HepG2 (cell line): ENCODE data around the gene SLC22A23. TPM values are rescaled to one million over a fixed set of nuclear protein-coding genes. Genes with fewer than 3 reads are reported as not detected.

Source experiments
- ATAC-seq: fragments of 200-7000 bp; cut with Tn5 transposase; 3 replicates; pipeline ENCODE4 v1.9.1; 2020; ENCODE audit warnings: mild to moderate bottlenecking, moderate library complexity
- BruUV-seq: library from RNA; stranded (reverse); fragments of 400-500 nt; replicated peaks from 2 replicates; lab custom pipeline; 2021; lab: Mats Ljungman, UMichigan
- CTCF ChIA-PET: fragments of 300-600 bp; formaldehyde crosslinking; extraction: SDS; loops from one replicate; lab custom pipeline; 2021; ENCODE audit warnings: low total read pairs, inconsistent platforms, low intra/inter-chr PET ratio; lab: Yijun Ruan, JAX
- POLR2A ChIA-PET: fragments of 350-600 bp; sonication (Branson Sonifier 250); formaldehyde crosslinking; loops from one replicate; lab custom pipeline; 2020; ENCODE audit warnings: antibody characterized with exemption, inconsistent platforms; lab: Yijun Ruan, JAX
- DNase-seq: peaks from one replicate; pipeline ENCODE4 v3.0.0-alpha.2; 2015; ENCODE audit warnings: low spot score
- FAIRE-seq: peaks from 3 replicates; lab custom pipeline; 2011; peaks lifted over from hg19 to GRCh38; lab: Jason Lieb, UNC
- H2AFZ ChIP-seq: one replicate; pipeline ENCODE4 v1.6.1; 2011; ENCODE audit warnings: low read length, inconsistent platforms
- H3K27ac ChIP-seq: fragments of 300-600 bp; 3 replicates; pipeline ENCODE4 v1.8.0; 2011; ENCODE audit warnings: mixed run types, mild to moderate bottlenecking, mixed read lengths, low read length, inconsistent platforms; ENCODE audit not compliant: insufficient read depth; ENCODE audit errors: extremely low read length
- H3K27me3 ChIP-seq, 2 experiments: fragments of 200-600 bp in 1 of 2; 2 replicates in 1 of 2; 3 replicates in 1 of 2; pipeline versions ENCODE4 v1.6.0 to v1.8.0; 2011; ENCODE audit warnings: low read length in 2 of 2, mild to moderate bottlenecking in 2 of 2, moderate library complexity in 2 of 2, inconsistent platforms in 1 of 2; ENCODE audit not compliant: insufficient read depth in 2 of 2, control insufficient read depth in 1 of 2
- H3K36me3 ChIP-seq, 2 experiments: fragments of 200-600 bp in 1 of 2; replicated peaks in 1 of 2; 2 replicates in 1 of 2; 3 replicates in 1 of 2; pipeline versions ENCODE4 v1.5.1 to v1.8.0; 2011; ENCODE audit warnings: low read length in 2 of 2, inconsistent platforms in 1 of 2; ENCODE audit not compliant: insufficient read depth in 2 of 2, control insufficient read depth in 1 of 2
- H3K4me1 ChIP-seq: 2 replicates; pipeline ENCODE4 v1.5.1; 2012; ENCODE audit warnings: low read length, inconsistent platforms; ENCODE audit not compliant: insufficient read depth
- H3K4me2 ChIP-seq: 2 replicates; pipeline ENCODE4 v1.6.0; 2011; ENCODE audit warnings: low read depth, low read length, inconsistent platforms
- H3K4me3 ChIP-seq, 3 experiments: fragments of 200-600 bp in 1 of 3; sonication (generic), shearing (Covaris generic) in 1 of 3; replicated peaks in 1 of 3; 2 replicates each; pipeline ENCODE4 v1.5.1; 2011 to 2016; ENCODE audit warnings: low read length in 3 of 3, inconsistent platforms in 2 of 3, low read depth in 2 of 3, mild to moderate bottlenecking in 2 of 3, control low read depth in 1 of 3, mixed read lengths in 1 of 3; ENCODE audit not compliant: insufficient read depth in 1 of 3
- H3K79me2 ChIP-seq: one replicate; pipeline ENCODE4 v1.6.1; 2011; ENCODE audit warnings: low read length, inconsistent platforms; ENCODE audit not compliant: insufficient read depth
- H3K9ac ChIP-seq: 2 replicates; pipeline ENCODE4 v1.6.0; 2011; ENCODE audit warnings: mild to moderate bottlenecking, low read depth, low read length, inconsistent platforms; ENCODE audit not compliant: insufficient read depth
- H3K9me3 ChIP-seq: 2 replicates; pipeline ENCODE4 v1.5.1; 2012; ENCODE audit warnings: mild to moderate bottlenecking, low read length
- H4K20me1 ChIP-seq: 2 replicates; pipeline ENCODE4 v1.6.0; 2011; ENCODE audit warnings: inconsistent platforms, mild to moderate bottlenecking, low read length, moderate library complexity; ENCODE audit not compliant: insufficient read depth
- CAMTA2 ChIP-seq: sonication (generic); formaldehyde crosslinking; IDR thresholded peaks from 2 replicates; pipeline ENCODE4 v1.4.0; 2020; ENCODE audit warnings: mild to moderate bottlenecking, missing genetic modification reagents, borderline replicate concordance
- MATR3 ChIP-seq: sonication (generic); formaldehyde crosslinking; IDR thresholded peaks from 2 replicates; pipeline ENCODE4 v1.4.0; 2020; ENCODE audit warnings: missing genetic modification reagents
- MLLT10 ChIP-seq: sonication (generic); formaldehyde crosslinking; IDR thresholded peaks from 2 replicates; pipeline ENCODE4 v1.4.0; 2020; ENCODE audit warnings: missing genetic modification reagents
- RBFOX2 ChIP-seq: fragments of 200-400 bp; formaldehyde crosslinking; IDR thresholded peaks from 2 replicates; pipeline ENCODE4 v1.6.1; 2017; ENCODE audit warnings: low read depth, mild to moderate bottlenecking, low read length
- TCF7 ChIP-seq: sonication (generic); IDR thresholded peaks from 2 replicates; pipeline ENCODE4 v1.6.1; 2016; ENCODE audit warnings: antibody characterized with exemption, low read depth
- ZFP37 ChIP-seq: sonication (generic); formaldehyde crosslinking; IDR thresholded peaks from 2 replicates; pipeline ENCODE4 v1.4.0; 2020; ENCODE audit warnings: missing genetic modification reagents, borderline replicate concordance
- ZNF224 ChIP-seq: sonication (generic); formaldehyde crosslinking; IDR thresholded peaks from 2 replicates; pipeline ENCODE4 v1.5.0; 2020; ENCODE audit warnings: mild to moderate bottlenecking, missing genetic modification reagents
- ZNF292 ChIP-seq: sonication (generic); formaldehyde crosslinking; IDR thresholded peaks from 2 replicates; pipeline ENCODE4 v1.8.1; 2022; ENCODE audit warnings: mild to moderate bottlenecking, low read depth, missing genetic modification reagents, borderline replicate concordance
- ZNF33A ChIP-seq: sonication (generic); formaldehyde crosslinking; IDR thresholded peaks from 2 replicates; pipeline ENCODE4 v1.5.1; 2020; ENCODE audit warnings: missing genetic modification reagents, mild to moderate bottlenecking, moderate library complexity, borderline replicate concordance
- ZNF431 ChIP-seq: sonication (generic); formaldehyde crosslinking; IDR thresholded peaks from 2 replicates; pipeline ENCODE4 v1.9.0; 2022; ENCODE audit warnings: missing genetic modification reagents, low read depth, mild to moderate bottlenecking, borderline replicate concordance
- ZNF891 ChIP-seq: sonication (generic); formaldehyde crosslinking; IDR thresholded peaks from 2 replicates; pipeline ENCODE4 v1.5.0; 2020; ENCODE audit warnings: mild to moderate bottlenecking, missing genetic modification reagents
- ZSCAN20 ChIP-seq: sonication (generic); formaldehyde crosslinking; IDR thresholded peaks from 2 replicates; pipeline ENCODE4 v1.4.0; 2020; ENCODE audit warnings: missing genetic modification reagents, mild to moderate bottlenecking, borderline replicate concordance
- WGBS: methylation state at CpG from one replicate; pipeline ENCODE4 v1.1.6; 2017; ENCODE audit warnings: low lambda C conversion rate; 5-methylcytosine and 5-hydroxymethylcytosine counted together
- in situ Hi-C: cut with HindIII; loops from 2 replicates; pipeline ENCODE4 v1.10.0; 2017; ENCODE audit warnings: low pct_unique_long_range_greater_than_20kb; ENCODE audit not compliant: extremely low pct_ligation_motif_present
- intact Hi-C: fragments of 100-400 bp; cut with micrococcal nuclease; formaldehyde crosslinking; loops from one replicate; pipeline ENCODE4 v1.10.0; 2022; ENCODE audit not compliant: unreplicated experiment
- polyA plus RNA-seq, 8 experiments: library from polyadenylated mRNA; depleted of rRNA in 3 of 8; stranded (reverse) in 7 of 8; unstranded in 1 of 8; fragments of >200 nt; fragmentation: Illumina TruSeq in 4 of 8; extraction: Trizol in 4 of 8; gene quantifications; 2 replicates each; pipeline versions ENCODE4 v1.2.1 to v1.2.3, GENCODE V29; 2011 to 2016; ENCODE audit warnings: low read depth in 4 of 8, missing spikeins in 1 of 8, mixed read lengths in 1 of 8; ENCODE audit not compliant: insufficient read depth in 1 of 8
- total RNA-seq, 5 experiments: library from RNA; depleted of rRNA; stranded (reverse); fragments of >200 nt; fragmentation: Illumina TruSeq; extraction: Trizol; gene quantifications; 2 replicates each; pipeline ENCODE4 v1.2.3, GENCODE V29; 2016; ENCODE audit warnings: low read depth in 1 of 5
- TF ChIP-seq, protein P1 (sequence below): sonication (generic); formaldehyde crosslinking; IDR thresholded peaks from 2 replicates; pipeline ENCODE4 v1.4.0; 2020; ENCODE audit warnings: mild to moderate bottlenecking, missing genetic modification reagents
- TF ChIP-seq, protein P2 (sequence below): IDR thresholded peaks from 2 replicates; pipeline ENCODE4 v1.6.1; 2018; ENCODE audit warnings: missing genetic modification reagents, mild to moderate bottlenecking, missing compliant biosample characterization

SLC22A23 gene
- total and polyA plus RNA-seq, 2 of the 13 experiments (the other 11 are each of a cell fraction or from before 2014, with no cell fraction given): 11.8 to 17.5 TPM

DNA sequence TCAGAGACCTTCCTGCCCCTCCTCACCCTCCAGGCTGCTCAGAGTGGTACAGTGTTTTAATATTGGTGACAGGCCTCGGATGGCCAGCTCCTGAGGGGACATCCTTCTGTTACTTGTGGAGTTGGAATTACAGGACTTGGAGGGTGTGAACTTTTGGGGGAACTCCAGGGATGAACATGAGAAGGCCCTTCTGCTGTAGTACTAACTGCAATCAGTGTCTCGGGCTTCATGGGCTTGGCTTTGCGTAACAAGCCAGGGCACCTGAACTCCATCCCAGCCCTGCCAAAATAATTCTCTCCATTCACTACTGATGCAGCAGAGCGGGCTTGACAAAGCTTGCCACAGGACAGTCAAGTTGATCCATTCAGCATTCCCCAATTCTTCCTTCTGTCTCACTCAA lies 28.6 kb downstream of the SLC22A23 start:
- in situ Hi-C loops: no loop called here

More for the DNA sequence above, 28.6 kb downstream of the SLC22A23 start:
- Histone ChIP-seq H3K4me2 (no peak overlapping the region), H3K36me3 (peaks cover 22 to 55% of the 10 kb centered on the region in 2 experiments), H3K79me2 (peaks cover 77% of the 10 kb centered on the region), H3K27ac (no peak overlapping the region), H2AFZ (no peak overlapping the region), H4K20me1 (0 out of 2 replicates have a peak, but pooled peaks cover 13% of the 10 kb centered on the region), H3K9me3 (no peaks in the 10 kb centered on the region), H3K27me3 (no peaks in the 10 kb centered on the region), H3K4me1 (peaks cover 6% of the 10 kb centered on the region; the same call in 1 of the 2 replicates)
- ATAC-seq (no peak), FAIRE-seq (no peak), DNase-seq (no peak)
- no TSS peak for BruUV-seq
- WGBS: 98% methylated on average over 4 of the region's 4 CpGs
- intact Hi-C loops: no loop called here
- POLR2A ChIA-PET: no interaction called here
- CTCF ChIA-PET: no interaction called here
- TF ChIP-seq ZNF431 (CRISPR knock-in tag) (no peak), ZNF891 (CRISPR knock-in tag) (no peak), RBFOX2 (no peak), CAMTA2 (CRISPR knock-in tag) (no peak), ZNF292 (CRISPR knock-in tag) (no peak), MATR3 (CRISPR knock-in tag) (no peak), ZNF33A (CRISPR knock-in tag) (no peak), MLLT10 (CRISPR knock-in tag) (no peak), ZSCAN20 (CRISPR knock-in tag) (no peak), ZFP37 (CRISPR knock-in tag) (no peak), ZNF224 (CRISPR knock-in tag) (no peak), TCF7 (no peak)
- TF ChIP-seq, protein P1, sequence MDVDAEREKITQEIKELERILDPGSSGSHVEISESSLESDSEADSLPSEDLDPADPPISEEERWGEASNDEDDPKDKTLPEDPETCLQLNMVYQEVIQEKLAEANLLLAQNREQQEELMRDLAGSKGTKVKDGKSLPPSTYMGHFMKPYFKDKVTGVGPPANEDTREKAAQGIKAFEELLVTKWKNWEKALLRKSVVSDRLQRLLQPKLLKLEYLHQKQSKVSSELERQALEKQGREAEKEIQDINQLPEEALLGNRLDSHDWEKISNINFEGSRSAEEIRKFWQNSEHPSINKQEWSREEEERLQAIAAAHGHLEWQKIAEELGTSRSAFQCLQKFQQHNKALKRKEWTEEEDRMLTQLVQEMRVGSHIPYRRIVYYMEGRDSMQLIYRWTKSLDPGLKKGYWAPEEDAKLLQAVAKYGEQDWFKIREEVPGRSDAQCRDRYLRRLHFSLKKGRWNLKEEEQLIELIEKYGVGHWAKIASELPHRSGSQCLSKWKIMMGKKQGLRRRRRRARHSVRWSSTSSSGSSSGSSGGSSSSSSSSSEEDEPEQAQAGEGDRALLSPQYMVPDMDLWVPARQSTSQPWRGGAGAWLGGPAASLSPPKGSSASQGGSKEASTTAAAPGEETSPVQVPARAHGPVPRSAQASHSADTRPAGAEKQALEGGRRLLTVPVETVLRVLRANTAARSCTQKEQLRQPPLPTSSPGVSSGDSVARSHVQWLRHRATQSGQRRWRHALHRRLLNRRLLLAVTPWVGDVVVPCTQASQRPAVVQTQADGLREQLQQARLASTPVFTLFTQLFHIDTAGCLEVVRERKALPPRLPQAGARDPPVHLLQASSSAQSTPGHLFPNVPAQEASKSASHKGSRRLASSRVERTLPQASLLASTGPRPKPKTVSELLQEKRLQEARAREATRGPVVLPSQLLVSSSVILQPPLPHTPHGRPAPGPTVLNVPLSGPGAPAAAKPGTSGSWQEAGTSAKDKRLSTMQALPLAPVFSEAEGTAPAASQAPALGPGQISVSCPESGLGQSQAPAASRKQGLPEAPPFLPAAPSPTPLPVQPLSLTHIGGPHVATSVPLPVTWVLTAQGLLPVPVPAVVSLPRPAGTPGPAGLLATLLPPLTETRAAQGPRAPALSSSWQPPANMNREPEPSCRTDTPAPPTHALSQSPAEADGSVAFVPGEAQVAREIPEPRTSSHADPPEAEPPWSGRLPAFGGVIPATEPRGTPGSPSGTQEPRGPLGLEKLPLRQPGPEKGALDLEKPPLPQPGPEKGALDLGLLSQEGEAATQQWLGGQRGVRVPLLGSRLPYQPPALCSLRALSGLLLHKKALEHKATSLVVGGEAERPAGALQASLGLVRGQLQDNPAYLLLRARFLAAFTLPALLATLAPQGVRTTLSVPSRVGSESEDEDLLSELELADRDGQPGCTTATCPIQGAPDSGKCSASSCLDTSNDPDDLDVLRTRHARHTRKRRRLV (CRISPR knock-in tag): no peak
- TF ChIP-seq, protein P2, sequence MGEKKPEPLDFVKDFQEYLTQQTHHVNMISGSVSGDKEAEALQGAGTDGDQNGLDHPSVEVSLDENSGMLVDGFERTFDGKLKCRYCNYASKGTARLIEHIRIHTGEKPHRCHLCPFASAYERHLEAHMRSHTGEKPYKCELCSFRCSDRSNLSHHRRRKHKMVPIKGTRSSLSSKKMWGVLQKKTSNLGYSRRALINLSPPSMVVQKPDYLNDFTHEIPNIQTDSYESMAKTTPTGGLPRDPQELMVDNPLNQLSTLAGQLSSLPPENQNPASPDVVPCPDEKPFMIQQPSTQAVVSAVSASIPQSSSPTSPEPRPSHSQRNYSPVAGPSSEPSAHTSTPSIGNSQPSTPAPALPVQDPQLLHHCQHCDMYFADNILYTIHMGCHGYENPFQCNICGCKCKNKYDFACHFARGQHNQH (CRISPR knock-in tag): no peak
- TF ChIP-seq, all 625 proteins: peak for 0
- Histone ChIP-seq H3K9ac (no peak overlapping the region), H3K4me3 (no peak overlapping the region)
